H1 (cell line): ENCODE data around the gene CACNA1D. TPM values are rescaled to one million over a fixed set of nuclear protein-coding genes. Genes with fewer than 3 reads are reported as not detected.

Source experiments
- MAX ChIP-seq: IDR thresholded peaks from 2 replicates; pipeline ENCODE4 v1.6.1; 2012; ENCODE audit warnings: inconsistent platforms
- NANOG ChIP-seq: IDR thresholded peaks from 2 replicates; pipeline ENCODE4 v1.6.1; 2011; ENCODE audit warnings: low read length, low read depth, mild to moderate bottlenecking, inconsistent platforms; ENCODE audit not compliant: insufficient read depth, poor library complexity, severe bottlenecking
- RNF2 ChIP-seq: fragments of 200-900, 300-1000 bp; sonication (generic); IDR thresholded peaks from 2 replicates; pipeline ENCODE4 v1.7.1; 2016; ENCODE audit warnings: borderline replicate concordance, low read depth, mild to moderate bottlenecking, antibody characterized with exemption, low read length; ENCODE audit not compliant: poor library complexity, severe bottlenecking; ENCODE audit errors: missing control alignments
- SP4 ChIP-seq: IDR thresholded peaks from 2 replicates; pipeline ENCODE4 v1.6.1; 2012; ENCODE audit warnings: low read length, inconsistent platforms
- polyA plus RNA-seq, 7 experiments: library from polyadenylated mRNA; depleted of rRNA in 3 of 7; stranded (reverse) in 5 of 7; unstranded in 2 of 7; fragments of >200 nt in 5 of 7; fragments of 200-250 nt in 2 of 7; gene quantifications; 1 replicate in 5 of 7; 2 replicates in 1 of 7; 4 replicates in 1 of 7; pipeline versions ENCODE4 v1.2.1 to v1.2.3, GENCODE V29; 2011 to 2013; ENCODE audit warnings: missing spikeins in 2 of 7, mixed read lengths in 2 of 7
- total RNA-seq: library from RNA; stranded (reverse); fragmentation: NEBNext Ultra II Directional; extraction: Animal tissue kit (Norgen Biotek cat#: 25700); gene quantifications from 2 replicates; pipeline ENCODE4 v1.2.1, GENCODE V29; 2021

The CACNA1D gene
- total and polyA plus RNA-seq, 2 of the 8 experiments (the other 6 are each of a cell fraction or from before 2014, with no cell fraction given): 2.0 to 2.9 TPM

- TF ChIP-seq RNF2 (no peak), NANOG (no peak), MAX (no peak), SP4 (no peak)
Measured at GRCh38 chr3:53711387-53711786, 217.0 kb downstream of the CACNA1D start (continued).
